IMR-90 (cell line): ENCODE data around the gene UTRN. TPM values are rescaled to one million over a fixed set of nuclear protein-coding genes. Genes with fewer than 3 reads are reported as not detected.

Source experiments
- ATAC-seq: fragments of 200-7000 bp; cut with Tn5 transposase; 2 replicates; pipeline ENCODE4 v1.9.1; 2020; ENCODE audit warnings: low read depth, mild to moderate bottlenecking, moderate library complexity
- BruUV-seq: library from RNA; stranded (reverse); fragments of 400-500 nt; replicated peaks from 2 replicates; lab custom pipeline; 2021; lab: Mats Ljungman, UMichigan
- CTCF ChIA-PET: fragments of 300-600 bp; formaldehyde crosslinking; extraction: SDS; loops from one replicate; lab custom pipeline; 2021; ENCODE audit warnings: antibody characterized with exemption; lab: Yijun Ruan, JAX
- POLR2A ChIA-PET: fragments of 300-600 bp; sonication (Branson Sonifier 250); formaldehyde crosslinking; loops from one replicate; lab custom pipeline; 2022; ENCODE audit warnings: antibody characterized with exemption; ENCODE audit not compliant: unreplicated experiment; lab: Charles Lee
- DNase-seq: peaks from one replicate; pipeline ENCODE4 v3.0.0; 2013
- H2AFZ ChIP-seq: replicated peaks from 2 replicates; pipeline ENCODE3; 2013; ENCODE audit warnings: low read length, mild to moderate bottlenecking; ENCODE audit not compliant: poor library complexity
- H2AK5ac ChIP-seq: 2 replicates; pipeline ENCODE4 v1.6.1; 2013; ENCODE audit warnings: low read depth, low read length, inconsistent platforms
- H2AK9ac ChIP-seq: replicated peaks from 2 replicates; pipeline ENCODE3; 2013; ENCODE audit warnings: mild to moderate bottlenecking, low read depth, low read length, moderate library complexity; ENCODE audit not compliant: poor library complexity
- H2BK120ac ChIP-seq: 2 replicates; pipeline ENCODE4 v1.6.1; 2013; ENCODE audit warnings: low read depth, low read length, inconsistent platforms
- H2BK15ac ChIP-seq: 3 replicates; pipeline ENCODE4 v1.6.1; 2013; ENCODE audit warnings: low read depth, low read length, inconsistent platforms
- H2BK20ac ChIP-seq: 2 replicates; pipeline ENCODE4 v1.6.1; 2013; ENCODE audit warnings: low read depth, mild to moderate bottlenecking, inconsistent platforms, low read length, moderate library complexity
- H2BK5ac ChIP-seq: 2 replicates; pipeline ENCODE4 v1.6.1; 2013; ENCODE audit warnings: mild to moderate bottlenecking, low read depth, low read length, inconsistent platforms; ENCODE audit not compliant: poor library complexity, severe bottlenecking
- H3K14ac ChIP-seq: replicated peaks from 2 replicates; pipeline ENCODE4 v1.6.1; 2013; ENCODE audit warnings: low read depth, low read length, inconsistent platforms
- H3K18ac ChIP-seq: 2 replicates; pipeline ENCODE4 v1.6.1; 2013; ENCODE audit warnings: low read depth, low read length, control low read depth
- H3K23ac ChIP-seq: 2 replicates; pipeline ENCODE4 v1.6.1; 2013; ENCODE audit warnings: low read depth, low read length, inconsistent platforms
- H3K27ac ChIP-seq: 2 replicates; pipeline ENCODE4 v1.5.1; 2013; ENCODE audit warnings: mild to moderate bottlenecking, control low read depth, low read length; ENCODE audit not compliant: insufficient read depth
- H3K27me3 ChIP-seq: 2 replicates; pipeline ENCODE4 v1.6.1; 2013; ENCODE audit warnings: low read length; ENCODE audit not compliant: control insufficient read depth, insufficient read depth
- H3K36me3 ChIP-seq: 2 replicates; pipeline ENCODE4 v1.6.1; 2013; ENCODE audit warnings: low read length, mixed read lengths; ENCODE audit not compliant: control insufficient read depth, insufficient read depth
- H3K4ac ChIP-seq: 2 replicates; pipeline ENCODE4 v1.6.1; 2013; ENCODE audit warnings: low read depth, low read length, inconsistent platforms
- H3K4me1 ChIP-seq: 2 replicates; pipeline ENCODE4 v1.6.1; 2013; ENCODE audit warnings: low read length, mixed read lengths; ENCODE audit not compliant: control insufficient read depth, insufficient read depth
- H3K4me2 ChIP-seq: 2 replicates; pipeline ENCODE4 v1.6.1; 2013; ENCODE audit warnings: low read depth, mild to moderate bottlenecking, control low read depth, low read length, moderate library complexity
- H3K4me3 ChIP-seq: 2 replicates; pipeline ENCODE4 v1.5.1; 2013; ENCODE audit warnings: low read depth, mild to moderate bottlenecking, control low read depth, low read length, moderate library complexity; ENCODE audit not compliant: insufficient read depth
- H3K56ac ChIP-seq: 2 replicates; pipeline ENCODE4 v1.6.1; 2013; ENCODE audit warnings: low read length, inconsistent platforms; ENCODE audit not compliant: insufficient read depth; ENCODE audit errors: extremely low read depth
- H3K79me1 ChIP-seq, 2 experiments: 2 replicates each; pipeline ENCODE4 v1.6.1; 2013; ENCODE audit warnings: low read length in 2 of 2, inconsistent platforms in 1 of 2, low read depth in 1 of 2
- H3K9ac ChIP-seq: 2 replicates; pipeline ENCODE4 v1.6.1; 2013; ENCODE audit warnings: low read depth, low read length, control low read depth
- H3K9me1 ChIP-seq: 2 replicates; pipeline ENCODE4 v1.6.1; 2013; ENCODE audit warnings: low read length, inconsistent platforms; ENCODE audit not compliant: insufficient read depth
- H3K9me3 ChIP-seq: 2 replicates; pipeline ENCODE4 v1.6.1; 2013; ENCODE audit warnings: low read length; ENCODE audit not compliant: control insufficient read depth, insufficient read depth
- H4K20me1 ChIP-seq: 2 replicates; pipeline ENCODE4 v1.6.1; 2013; ENCODE audit warnings: low read length, inconsistent platforms; ENCODE audit not compliant: insufficient read depth
- H4K5ac ChIP-seq: 2 replicates; pipeline ENCODE4 v1.6.1; 2013; ENCODE audit warnings: mild to moderate bottlenecking, low read depth, low read length, control low read depth
- H4K8ac ChIP-seq, 2 experiments: 2 replicates each; pipeline ENCODE4 v1.6.1; 2013; ENCODE audit warnings: low read depth in 2 of 2, low read length in 2 of 2, control low read depth in 1 of 2, inconsistent platforms in 1 of 2
- H4K91ac ChIP-seq: 2 replicates; pipeline ENCODE4 v1.6.1; 2013; ENCODE audit warnings: low read depth, low read length, inconsistent platforms; ENCODE audit not compliant: insufficient read depth
- BHLHE40 ChIP-seq: fragments of 150-350 bp; IDR thresholded peaks from 2 replicates; pipeline ENCODE4 v1.6.1; 2016; ENCODE audit warnings: mild to moderate bottlenecking, low read depth, low read length
- CEBPB ChIP-seq: IDR thresholded peaks from 2 replicates; pipeline ENCODE4 v1.6.1; 2012; ENCODE audit warnings: low read depth, low read length, improper control_type of control experiment
- CHD1 ChIP-seq: IDR thresholded peaks from 2 replicates; pipeline ENCODE4 v1.6.1; 2012; ENCODE audit warnings: low read depth, low read length, improper control_type of control experiment
- CTCF ChIP-seq: conservative IDR thresholded peaks from 2 replicates; pipeline ENCODE4 v1.5.1; 2012; ENCODE audit warnings: mild to moderate bottlenecking, low read depth, low read length, improper control_type of control experiment
- ELK1 ChIP-seq: fragments of 150-350 bp; IDR thresholded peaks from 2 replicates; pipeline ENCODE4 v1.6.1; 2016; ENCODE audit warnings: low read depth, mild to moderate bottlenecking, low read length, moderate library complexity, borderline replicate concordance
- MAFK ChIP-seq: IDR thresholded peaks from 2 replicates; pipeline ENCODE4 v1.6.1; 2012; ENCODE audit warnings: low read depth, low read length, improper control_type of control experiment
- MAZ ChIP-seq: IDR thresholded peaks from 2 replicates; pipeline ENCODE4 v1.6.1; 2012; ENCODE audit warnings: low read depth, mild to moderate bottlenecking, low read length, improper control_type of control experiment, moderate library complexity, borderline replicate concordance
- MXI1 ChIP-seq: IDR thresholded peaks from 2 replicates; pipeline ENCODE4 v1.6.1; 2012; ENCODE audit warnings: low read depth, mild to moderate bottlenecking, low read length, moderate library complexity, borderline replicate concordance
- NFE2L2 ChIP-seq: fragments of 150-350 bp; IDR thresholded peaks from 2 replicates; pipeline ENCODE4 v1.6.1; 2016; ENCODE audit warnings: low read depth, mild to moderate bottlenecking, low read length
- RAD21 ChIP-seq: IDR thresholded peaks from 2 replicates; pipeline ENCODE4 v1.6.1; 2012; ENCODE audit warnings: low read length, improper control_type of control experiment
- RCOR1 ChIP-seq: IDR thresholded peaks from 2 replicates; pipeline ENCODE4 v1.6.1; 2012; ENCODE audit warnings: mild to moderate bottlenecking, low read length, improper control_type of control experiment; ENCODE audit not compliant: insufficient replicate concordance
- RFX5 ChIP-seq: IDR thresholded peaks from 2 replicates; pipeline ENCODE4 v1.8.0; 2012; ENCODE audit warnings: low read depth, mild to moderate bottlenecking, low read length, moderate library complexity
- SMC3 ChIP-seq: fragments of 150-350 bp; IDR thresholded peaks from 2 replicates; pipeline ENCODE4 v1.6.1; 2016; ENCODE audit warnings: low read depth, mild to moderate bottlenecking, antibody characterized with exemption, low read length, moderate library complexity
- USF2 ChIP-seq: fragments of 150-350 bp; IDR thresholded peaks from 2 replicates; pipeline ENCODE4 v1.6.1; 2017; ENCODE audit warnings: mild to moderate bottlenecking, antibody characterized with exemption, low read length, low read depth
- WGBS, 2 experiments: methylation state at CpG; one replicate each; pipeline versions ENCODE4 v1.1.5 to v1.1.7; 2013; ENCODE audit warnings: missing lambda C conversion rate in 2 of 2; ENCODE audit not compliant: insufficient read length in 1 of 2; ENCODE audit errors: extremely low coverage in 2 of 2; 5-methylcytosine and 5-hydroxymethylcytosine counted together
- dilution Hi-C: fragments of 300-500 bp; cut with HindIII; formaldehyde crosslinking; loops from one replicate; pipeline ENCODE4 v1.14.3; 2018; ENCODE audit warnings: low sequenced_read_pairs; ENCODE audit not compliant: unreplicated experiment
- in situ Hi-C: fragments of 300-500 bp; cut with MboI; formaldehyde crosslinking; loops from 3 replicates; pipeline ENCODE4 v1.14.3; 2019; ENCODE audit warnings: low sequenced_read_pairs, inconsistent platforms, mixed read lengths
- intact Hi-C: fragments of 100-400 bp; cut with micrococcal nuclease; formaldehyde crosslinking; loops from 2 replicates; pipeline ENCODE4 v1.10.0; 2022
- polyA plus RNA-seq, 3 experiments: library from polyadenylated mRNA; depleted of rRNA; stranded (reverse); fragments of >200 nt; gene quantifications; 2 replicates each; pipeline ENCODE4 v1.2.3, GENCODE V29; 2012; ENCODE audit warnings: low replicate concordance in 1 of 3
- total RNA-seq: library from RNA; depleted of rRNA; stranded (reverse); fragments of >200 nt; gene quantifications from 2 replicates; pipeline ENCODE4 v1.2.3, GENCODE V29; 2012

UTRN gene
- total and polyA plus RNA-seq, 2 of the 4 experiments (the other 2 are of a cell fraction): 17.3 to 83.5 TPM

- CTCF ChIA-PET: no interaction called here
- Histone ChIP-seq H4K91ac (no peak overlapping the region), H3K9me3 (no peaks in the 10 kb centered on the region), H3K9ac (no peak overlapping the region), H4K20me1 (no peaks in the 10 kb centered on the region; the same call in 1 of the 2 replicates), H2BK15ac (no peak overlapping the region), H2BK120ac (no peak overlapping the region), H2BK5ac (no peak overlapping the region), H3K27ac (no peak overlapping the region), H3K36me3 (no peaks in the 10 kb centered on the region), H2AK9ac (no peak overlapping the region), H3K79me1 (peaks cover 33 to 62% of the 10 kb centered on the region in 2 experiments), H4K8ac (no peak overlapping the region), H3K27me3 (no peaks in the 10 kb centered on the region), H3K14ac (no peak overlapping the region), H3K4me1 (peaks cover 3% of the 10 kb centered on the region), H3K4me3 (no peak overlapping the region), H3K4me2 (no peak overlapping the region), H3K23ac (no peak overlapping the region), H3K18ac (no peak overlapping the region), H2AFZ (no peak overlapping the region), H3K56ac (no peak overlapping the region), H3K9me1 (peaks cover 10% of the 10 kb centered on the region; the same call in 1 of the 2 replicates), H3K4ac (no peak overlapping the region), H2AK5ac (no peak overlapping the region), H2BK20ac (no peak overlapping the region), H4K5ac (no peak overlapping the region)
- dilution Hi-C loops: no loop called here
- DNase-seq (no peak), ATAC-seq (no peak)
- WGBS, 2 experiments: no CpG with 5 or more reads among the region's 6 CpGs
- intact Hi-C loops: no loop called here
- TF ChIP-seq RCOR1 (no peak), MXI1 (no peak), ELK1 (no peak), MAFK (no peak), NFE2L2 (no peak), MAZ (no peak), RAD21 (no peak), CHD1 (no peak), SMC3 (no peak), CTCF (no peak), USF2 (no peak), CEBPB (no peak), RFX5 (no peak), BHLHE40 (no peak)
- in situ Hi-C loops: no loop called here
- no TSS peak for BruUV-seq
- POLR2A ChIA-PET: no interaction called here
Measured at GRCh38 chr6:144315981-144316861, 31.1 kb downstream of the UTRN start.
